ENCODE measurements around the gene ADAMTS8. TPM values are rescaled to one million over a fixed set of nuclear protein-coding genes. Genes with fewer than 3 reads are reported as not detected.

ADAMTS8 gene
- total RNA-seq, 2 donors from 2014 or later, result 1.00 to 4.0 TPM

- no peaks in the 10 kb centered on the region for H3K36me3 ChIP-seq (ENCODE audit: control insufficient read depth, insufficient read depth, low read length)
- no peak for TF ChIP-seq CTCF (conservative IDR thresholded peaks at IDR 0.05)
- no peaks in the 10 kb centered on the region for H3K4me1 ChIP-seq (ENCODE audit: control insufficient read depth, insufficient read depth, low read length)
- WGBS, 2 experiments (ENCODE audit: insufficient coverage in 1 of 2, insufficient read length in 1 of 2), result 97 to 100% methylated on average over 4 to 6 of the region's 6 CpGs
- no peak overlapping the region for H3K27ac Mint-ChIP-seq
- no peak for DNase-seq
- H3K27me3 Mint-ChIP-seq (ENCODE audit: insufficient read depth), result no peaks in the 10 kb centered on the region
- peaks cover 2% of the 10 kb centered on the region for H3K36me3 Mint-ChIP-seq (ENCODE audit: low read depth)
- H3K27me3 ChIP-seq (ENCODE audit: control insufficient read depth, insufficient read depth, low read length, poor library complexity, severe bottlenecking), result no peaks in the 10 kb centered on the region
- H3K9me3 Mint-ChIP-seq, result no peaks in the 10 kb centered on the region
- H3K27ac ChIP-seq (ENCODE audit: low read depth, low read length), result no peak overlapping the region
- H3K4me3 ChIP-seq (ENCODE audit: low read length), result no peak overlapping the region
- H3K4me1 Mint-ChIP-seq, result no peaks in the 10 kb centered on the region
- H3K9ac ChIP-seq (ENCODE audit: extremely low read depth, low read length, poor library complexity, severe bottlenecking), result no peak overlapping the region
- no peak overlapping the region for H3K4me3 Mint-ChIP-seq
- H3K9me3 ChIP-seq (ENCODE audit: control insufficient read depth, low read length), result no peaks in the 10 kb centered on the region
These were observed 40.8 kb upstream of the ADAMTS8 start for GRCh38 chr11:130469181-130469580.

GRCh38 chr11:130467116-130467900 lies 38.9 kb upstream of the ADAMTS8 start:
- Mint-ChIP-seq H3K9me3 (no peaks in the 10 kb centered on the region), H3K27ac (no peak overlapping the region), H3K36me3 (ENCODE audit: low read depth) (peaks cover 2% of the 10 kb centered on the region), H3K27me3 (ENCODE audit: insufficient read depth) (no peaks in the 10 kb centered on the region), H3K4me1 (no peaks in the 10 kb centered on the region), H3K4me3 (no peak overlapping the region)
- TF ChIP-seq CTCF (conservative IDR thresholded peaks at IDR 0.05), result no peak
- Histone ChIP-seq H3K27me3 (ENCODE audit: control insufficient read depth, insufficient read depth, low read length, poor library complexity, severe bottlenecking) (no peaks in the 10 kb centered on the region), H3K4me1 (ENCODE audit: control insufficient read depth, insufficient read depth, low read length) (no peaks in the 10 kb centered on the region), H3K36me3 (ENCODE audit: control insufficient read depth, insufficient read depth, low read length) (no peaks in the 10 kb centered on the region), H3K4me3 (ENCODE audit: low read length) (no peak overlapping the region), H3K27ac (ENCODE audit: low read depth, low read length) (no peak overlapping the region), H3K9me3 (ENCODE audit: control insufficient read depth, low read length) (no peaks in the 10 kb centered on the region), H3K9ac (ENCODE audit: extremely low read depth, low read length, poor library complexity, severe bottlenecking) (no peak overlapping the region)
- WGBS, 2 experiments (ENCODE audit: insufficient coverage in 1 of 2, insufficient read length in 1 of 2), result 94 to 95% methylated on average over 8 to 10 of the region's 10 CpGs
- no peak for DNase-seq

GRCh38 chr11:130465263-130465662 lies 36.9 kb upstream of the ADAMTS8 start:
- TF ChIP-seq CTCF (conservative IDR thresholded peaks at IDR 0.05), result no peak
- Mint-ChIP-seq H3K4me1 (no peaks in the 10 kb centered on the region), H3K4me3 (no peak overlapping the region), H3K27me3 (ENCODE audit: insufficient read depth) (no peaks in the 10 kb centered on the region), H3K27ac (no peak overlapping the region), H3K36me3 (ENCODE audit: low read depth) (peaks cover 2% of the 10 kb centered on the region), H3K9me3 (no peaks in the 10 kb centered on the region)
- Histone ChIP-seq H3K27ac (ENCODE audit: low read depth, low read length) (no peak overlapping the region), H3K4me1 (ENCODE audit: control insufficient read depth, insufficient read depth, low read length) (no peaks in the 10 kb centered on the region), H3K9ac (ENCODE audit: extremely low read depth, low read length, poor library complexity, severe bottlenecking) (no peak overlapping the region), H3K4me3 (ENCODE audit: low read length) (no peak overlapping the region), H3K27me3 (ENCODE audit: control insufficient read depth, insufficient read depth, low read length, poor library complexity, severe bottlenecking) (no peaks in the 10 kb centered on the region), H3K9me3 (ENCODE audit: control insufficient read depth, low read length) (no peaks in the 10 kb centered on the region), H3K36me3 (ENCODE audit: control insufficient read depth, insufficient read depth, low read length) (no peaks in the 10 kb centered on the region)
- DNase-seq, result no peak
- WGBS, 2 experiments (ENCODE audit: insufficient coverage in 1 of 2, insufficient read length in 1 of 2), result 83 to 96% methylated on average over 4 to 5 of the region's 5 CpGs
